PC-3 (cell line): ENCODE results near the gene KDF1.

ENCODE experiments used
- CTCF ChIP-seq: fragments of 300-600 bp; sonication (generic); conservative IDR thresholded peaks from 2 replicates; pipeline ENCODE4 v1.5.1; 2017; ENCODE audit warnings: antibody characterized with exemption, low read depth, mild to moderate bottlenecking, low read length
- EZH2phosphoT487 ChIP-seq: fragments of 300-600 bp; sonication (generic); IDR thresholded peaks from 2 replicates; pipeline ENCODE4 v1.6.1; 2018; ENCODE audit warnings: mild to moderate bottlenecking, antibody characterized with exemption, low read length, borderline replicate concordance

GRCh38 chr1:26923711-26924110 lies 36.6 kb downstream of the KDF1 start:
- no peak for TF ChIP-seq CTCF
- TF ChIP-seq EZH2phosphoT487, result no peak
